ENCODE data around the gene FBXL19.

FBXL19 gene

GRCh38 chr16:30876867-30877266 lies 46.5 kb upstream of the FBXL19 start:
- Histone ChIP-seq H3K27ac (peak overlapping the region; percentile 97), H3K9ac (no peak overlapping the region), H2AFZ (peak overlapping the region; percentile 88), H3K4me2 (ENCODE audit: low read length) (peak overlapping the region; percentile 98), H3K36me3 (ENCODE audit: control insufficient read depth, insufficient read depth, low read length) (no peaks in the 10 kb centered on the region), H3K27me3 (ENCODE audit: control insufficient read depth, insufficient read depth, low read length) (no peaks in the 10 kb centered on the region), H3K4me3 (ENCODE audit: low read depth, low read length) (peak overlapping the region; percentile 75), H3K9me3 (ENCODE audit: control insufficient read depth, low read length) (no peaks in the 10 kb centered on the region), H3K4me1 (peaks cover 9% of the 10 kb centered on the region), H3K79me2 (peaks cover 24% of the 10 kb centered on the region)
- TF ChIP-seq CTCF (IDR thresholded peaks at IDR 0.05) = no peak

- Histone ChIP-seq H3K79me2 (peaks cover 26% of the 10 kb centered on the region), H3K27ac (no peak overlapping the region), H3K9ac (no peak overlapping the region), H3K4me1 (no peaks in the 10 kb centered on the region), H3K36me3 (ENCODE audit: control insufficient read depth, insufficient read depth, low read length) (no peaks in the 10 kb centered on the region), H2AFZ (no peak overlapping the region), H3K4me2 (ENCODE audit: low read length) (no peak overlapping the region), H3K4me3 (ENCODE audit: low read depth, low read length) (no peak overlapping the region), H3K27me3 (ENCODE audit: control insufficient read depth, insufficient read depth, low read length) (no peaks in the 10 kb centered on the region), H3K9me3 (ENCODE audit: control insufficient read depth, low read length) (no peaks in the 10 kb centered on the region)
- TF ChIP-seq CTCF (IDR thresholded peaks at IDR 0.05) = no peak
These were observed 40.7 kb upstream of the FBXL19 start for GRCh38 chr16:30882429-30883310.

DNA sequence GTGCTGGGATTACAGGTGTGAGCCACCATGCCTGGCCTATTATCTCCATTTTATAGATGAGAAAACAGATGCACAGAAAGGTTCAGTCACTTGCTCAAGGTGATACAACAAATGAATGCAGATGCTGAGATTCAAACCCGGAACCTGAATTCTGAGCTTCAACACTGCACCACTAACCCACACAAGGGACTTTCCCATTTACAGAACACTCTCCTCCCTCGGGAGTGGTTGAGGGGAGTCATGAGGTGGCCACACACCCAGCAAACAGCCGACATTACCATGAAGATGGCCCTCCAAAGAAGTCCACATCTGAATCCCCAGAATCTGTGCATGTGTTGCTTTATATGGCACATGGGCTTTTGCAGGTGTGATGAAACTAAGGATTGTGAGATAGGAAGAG lies 38.6 kb upstream of the FBXL19 start:
- Histone ChIP-seq H3K27ac (no peak overlapping the region), H3K4me1 (no peaks in the 10 kb centered on the region), H2AFZ (no peak overlapping the region), H3K27me3 (ENCODE audit: control insufficient read depth, insufficient read depth, low read length) (no peaks in the 10 kb centered on the region), H3K9me3 (ENCODE audit: control insufficient read depth, low read length) (no peaks in the 10 kb centered on the region), H3K4me3 (ENCODE audit: low read depth, low read length) (no peak overlapping the region), H3K4me2 (ENCODE audit: low read length) (no peak overlapping the region), H3K9ac (no peak overlapping the region), H3K36me3 (ENCODE audit: control insufficient read depth, insufficient read depth, low read length) (no peaks in the 10 kb centered on the region), H3K79me2 (peaks cover 20% of the 10 kb centered on the region)
- TF ChIP-seq CTCF (IDR thresholded peaks at IDR 0.05) = no peak

DNA sequence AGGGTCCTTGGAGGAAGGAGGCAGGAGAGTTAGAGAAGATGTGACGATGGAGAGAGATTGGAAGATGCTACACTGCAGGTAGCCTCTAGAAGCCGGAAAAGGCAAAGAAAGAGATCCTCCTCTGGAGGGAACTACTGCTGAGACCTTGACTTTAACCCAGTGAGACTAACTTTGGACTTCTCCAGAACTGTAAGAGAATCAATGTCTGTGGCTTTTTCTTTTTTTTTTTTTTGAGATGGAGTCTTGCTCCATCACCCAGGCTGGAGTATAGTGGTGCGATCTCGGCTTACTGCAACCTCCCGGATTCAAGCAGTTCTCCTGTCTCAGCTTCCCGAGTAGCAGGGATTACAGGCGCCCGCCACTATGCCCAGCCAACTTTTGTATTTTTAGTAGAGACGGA lies 38.2 kb upstream of the FBXL19 start:
- Histone ChIP-seq H3K27ac (no peak overlapping the region), H3K4me2 (ENCODE audit: low read length) (no peak overlapping the region), H3K27me3 (ENCODE audit: control insufficient read depth, insufficient read depth, low read length) (no peaks in the 10 kb centered on the region), H2AFZ (no peak overlapping the region), H3K4me3 (ENCODE audit: low read depth, low read length) (no peak overlapping the region), H3K79me2 (peaks cover 17% of the 10 kb centered on the region), H3K9me3 (ENCODE audit: control insufficient read depth, low read length) (no peaks in the 10 kb centered on the region), H3K36me3 (ENCODE audit: control insufficient read depth, insufficient read depth, low read length) (no peaks in the 10 kb centered on the region), H3K4me1 (no peaks in the 10 kb centered on the region), H3K9ac (no peak overlapping the region)
- TF ChIP-seq CTCF (IDR thresholded peaks at IDR 0.05) = no peak

DNA sequence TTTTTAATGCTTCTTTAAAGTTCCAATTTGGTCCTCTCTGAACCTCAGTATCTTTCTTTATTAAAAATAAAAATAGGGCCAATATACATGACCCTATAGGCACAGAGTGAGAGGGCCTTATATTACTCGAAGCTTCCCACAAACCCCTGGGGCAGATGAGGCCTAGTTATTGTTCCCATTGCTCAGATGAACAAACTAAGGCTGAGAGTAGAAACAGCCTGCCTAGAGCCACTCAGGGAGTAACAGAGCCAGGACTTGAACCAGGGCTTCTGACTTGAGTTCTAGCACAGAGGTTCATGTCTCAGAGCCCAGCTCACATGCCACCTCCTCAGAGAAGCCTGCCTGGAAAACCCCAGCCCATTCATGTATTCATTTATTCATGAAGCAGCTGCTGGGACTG lies 37.2 kb upstream of the FBXL19 start:
- no peak overlapping the region for H3K9ac ChIP-seq
- no peaks in the 10 kb centered on the region for H3K27me3 ChIP-seq (ENCODE audit: control insufficient read depth, insufficient read depth, low read length)
- H3K4me1 ChIP-seq = no peaks in the 10 kb centered on the region
- H3K4me2 ChIP-seq (ENCODE audit: low read length) = no peak overlapping the region
- H3K36me3 ChIP-seq (ENCODE audit: control insufficient read depth, insufficient read depth, low read length) = no peaks in the 10 kb centered on the region
- H3K79me2 ChIP-seq = peaks cover 12% of the 10 kb centered on the region
- no peak overlapping the region for H2AFZ ChIP-seq
- H3K9me3 ChIP-seq (ENCODE audit: control insufficient read depth, low read length) = no peaks in the 10 kb centered on the region
- TF ChIP-seq CTCF (IDR thresholded peaks at IDR 0.05) = no peak
- H3K27ac ChIP-seq = no peak overlapping the region
- no peak overlapping the region for H3K4me3 ChIP-seq (ENCODE audit: low read depth, low read length)
